HL-60/S4 (cell line): ENCODE results near the gene TSACC.

Experiments used
- in situ Hi-C: fragments of 300-500 bp; cut with MboI; formaldehyde crosslinking; loops from 2 replicates; pipeline ENCODE4 v1.14.3; 2022; ENCODE audit warnings: low sequenced_read_pairs

The TSACC gene

GRCh38 chr1:156391366-156391677, 53.0 kb downstream of the TSACC start:
- in situ Hi-C loops, result no loop called here

GRCh38 chr1:156391701-156392100, 53.4 kb downstream of the TSACC start:
- in situ Hi-C loops, result no loop called here

- in situ Hi-C loops, result no loop called here
Observed at GRCh38 chr1:156392452-156392853, 54.1 kb downstream of the TSACC start.

GRCh38 chr1:156393095-156393494, 54.8 kb downstream of the TSACC start:
- in situ Hi-C loops, result no loop called here

- in situ Hi-C loops, result no loop called here
Observed at GRCh38 chr1:156394082-156394481, 55.8 kb downstream of the TSACC start.

- in situ Hi-C loops, result no loop called here
Observed at GRCh38 chr1:156394835-156395461, 56.6 kb downstream of the TSACC start.
